Adipocyte (in vitro differentiated cells): ENCODE results near the gene RPL11.

ENCODE experiments used
- DNase-seq: peaks from one replicate; pipeline ENCODE4 v3.0.0-alpha.2; 2015; ENCODE audit warnings: low read depth
- H3K27me3 ChIP-seq: replicated peaks from 2 replicates; pipeline ENCODE4 v1.7.0; 2013; ENCODE audit warnings: mild to moderate bottlenecking, low read length, moderate library complexity; ENCODE audit not compliant: control insufficient read depth, insufficient read depth
- H3K36me3 ChIP-seq: 2 replicates; pipeline ENCODE4 v1.7.0; 2013; ENCODE audit warnings: low read length, mild to moderate bottlenecking, moderate library complexity; ENCODE audit not compliant: control insufficient read depth, insufficient read depth, severe bottlenecking
- H3K4me1 ChIP-seq: 2 replicates; pipeline ENCODE4 v1.7.0; 2013; ENCODE audit warnings: mild to moderate bottlenecking, low read length, moderate library complexity; ENCODE audit not compliant: control insufficient read depth, insufficient read depth
- H3K4me3 ChIP-seq: 2 replicates; pipeline ENCODE4 v1.7.0; 2013; ENCODE audit warnings: mild to moderate bottlenecking, low read length, moderate library complexity
- H3K9ac ChIP-seq: 2 replicates; pipeline ENCODE4 v1.7.0; 2013; ENCODE audit warnings: mild to moderate bottlenecking, low read length, moderate library complexity
- H3K9me3 ChIP-seq: 2 replicates; pipeline ENCODE4 v1.7.0; 2013; ENCODE audit warnings: mild to moderate bottlenecking, low read length, moderate library complexity; ENCODE audit not compliant: control insufficient read depth

Gene RPL11

DNA sequence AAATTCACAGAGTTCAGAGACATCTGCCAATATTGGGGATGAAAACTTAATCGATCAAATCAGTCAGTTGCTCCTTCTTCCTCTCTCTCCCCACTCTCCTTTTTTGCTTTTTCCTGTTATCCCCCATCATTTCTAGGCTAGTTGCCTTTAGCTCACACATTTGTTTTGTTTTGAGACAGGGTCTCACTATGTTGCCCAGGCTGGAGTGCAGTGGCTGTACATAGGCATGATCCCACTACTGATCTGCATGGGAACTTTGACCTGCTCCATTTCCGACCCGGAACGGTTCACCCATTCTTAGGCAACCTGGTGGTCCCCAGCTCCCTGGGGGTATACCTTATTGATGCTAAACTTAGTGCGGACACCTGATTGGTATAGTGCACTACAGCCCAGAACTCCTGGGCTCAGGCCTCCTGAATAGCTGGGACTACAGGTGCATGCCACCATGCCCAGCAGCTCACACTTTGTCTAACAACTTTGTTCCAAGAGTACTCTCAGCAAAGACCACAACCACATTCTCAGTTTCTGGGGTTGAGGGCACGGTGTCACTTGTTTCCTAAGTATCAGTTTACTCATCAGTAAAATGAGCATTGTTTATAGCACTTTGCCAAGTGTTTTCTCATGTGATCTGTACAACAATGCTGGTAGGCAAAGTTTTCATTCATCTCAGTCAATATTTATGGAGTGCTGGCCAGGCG lies 45.0 kb downstream of the RPL11 start:
- Histone ChIP-seq H3K9me3 (no peaks in the 10 kb centered on the region), H3K27me3 (no peaks in the 10 kb centered on the region), H3K4me1 (peaks cover 9% of the 10 kb centered on the region), H3K36me3 (peaks cover 2% of the 10 kb centered on the region), H3K9ac (no peak overlapping the region), H3K4me3 (no peak overlapping the region)
- DNase-seq, result no peak

DNA sequence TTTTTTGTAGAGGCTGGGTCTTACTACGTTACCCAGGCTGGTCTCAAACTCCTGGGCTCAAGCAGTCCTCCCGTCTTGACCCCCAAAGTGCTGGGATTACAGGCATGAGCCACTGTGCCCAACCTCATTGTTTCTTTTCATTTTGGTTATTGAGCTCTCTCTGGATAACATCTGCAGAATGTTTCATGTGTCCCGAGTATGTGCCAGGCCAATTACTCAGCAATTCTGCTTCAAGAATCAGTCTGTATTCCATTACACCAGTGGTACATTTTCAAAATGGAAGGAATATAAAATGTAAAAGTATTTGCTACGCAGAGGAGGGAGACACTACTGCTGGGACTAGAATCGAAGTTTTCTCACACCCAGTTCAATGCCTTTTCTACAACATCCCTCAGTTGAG lies 50.0 kb downstream of the RPL11 start:
- Histone ChIP-seq H3K4me1 (peaks cover 32% of the 10 kb centered on the region), H3K9ac (no peak overlapping the region), H3K9me3 (no peaks in the 10 kb centered on the region)

DNA sequence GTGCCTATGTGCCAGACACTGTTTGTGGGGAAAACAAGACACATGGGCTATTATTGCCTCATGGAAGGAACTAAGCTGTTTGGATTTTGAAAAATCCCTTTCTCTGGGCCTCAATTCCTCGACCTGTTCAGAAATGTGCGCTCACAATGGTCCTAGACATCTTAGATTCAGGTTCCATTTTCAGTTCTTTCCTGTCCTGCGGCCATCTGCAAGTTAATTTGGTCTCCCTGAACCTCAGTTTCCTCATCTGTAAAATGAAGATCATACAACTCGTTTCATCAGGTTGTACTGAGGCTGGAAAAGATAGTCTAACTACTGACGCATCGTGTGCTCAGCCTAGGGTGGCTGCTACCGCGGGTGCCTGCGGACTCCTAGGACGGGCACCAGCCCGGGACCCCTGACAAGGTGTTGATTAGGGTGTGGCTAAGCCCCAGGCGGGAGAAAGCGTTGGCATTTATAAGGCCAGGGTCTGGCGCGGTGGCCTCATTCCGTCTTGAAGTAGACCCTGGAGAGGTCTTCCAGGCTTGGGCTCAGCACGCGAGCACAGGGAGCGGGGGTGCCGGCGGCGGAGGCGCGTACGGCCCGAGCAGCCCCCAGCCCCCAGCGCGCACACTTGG lies 51.2 kb downstream of the RPL11 start:
- no peaks in the 10 kb centered on the region for H3K9me3 ChIP-seq
- no peaks in the 10 kb centered on the region for H3K27me3 ChIP-seq
- H3K9ac ChIP-seq, result peak overlapping the region; percentile 92
- H3K36me3 ChIP-seq, result peaks cover 9% of the 10 kb centered on the region
- H3K4me3 ChIP-seq, result peak overlapping the region; percentile 90
- peaks cover 40% of the 10 kb centered on the region for H3K4me1 ChIP-seq
- peak; percentile 44 for DNase-seq

More for the DNA sequence above, 50.0 kb downstream of the RPL11 start:
- peak; percentile 27 for DNase-seq
- H3K4me3 ChIP-seq, result no peak overlapping the region
- H3K27me3 ChIP-seq, result no peaks in the 10 kb centered on the region
- peaks cover 4% of the 10 kb centered on the region for H3K36me3 ChIP-seq

DNA sequence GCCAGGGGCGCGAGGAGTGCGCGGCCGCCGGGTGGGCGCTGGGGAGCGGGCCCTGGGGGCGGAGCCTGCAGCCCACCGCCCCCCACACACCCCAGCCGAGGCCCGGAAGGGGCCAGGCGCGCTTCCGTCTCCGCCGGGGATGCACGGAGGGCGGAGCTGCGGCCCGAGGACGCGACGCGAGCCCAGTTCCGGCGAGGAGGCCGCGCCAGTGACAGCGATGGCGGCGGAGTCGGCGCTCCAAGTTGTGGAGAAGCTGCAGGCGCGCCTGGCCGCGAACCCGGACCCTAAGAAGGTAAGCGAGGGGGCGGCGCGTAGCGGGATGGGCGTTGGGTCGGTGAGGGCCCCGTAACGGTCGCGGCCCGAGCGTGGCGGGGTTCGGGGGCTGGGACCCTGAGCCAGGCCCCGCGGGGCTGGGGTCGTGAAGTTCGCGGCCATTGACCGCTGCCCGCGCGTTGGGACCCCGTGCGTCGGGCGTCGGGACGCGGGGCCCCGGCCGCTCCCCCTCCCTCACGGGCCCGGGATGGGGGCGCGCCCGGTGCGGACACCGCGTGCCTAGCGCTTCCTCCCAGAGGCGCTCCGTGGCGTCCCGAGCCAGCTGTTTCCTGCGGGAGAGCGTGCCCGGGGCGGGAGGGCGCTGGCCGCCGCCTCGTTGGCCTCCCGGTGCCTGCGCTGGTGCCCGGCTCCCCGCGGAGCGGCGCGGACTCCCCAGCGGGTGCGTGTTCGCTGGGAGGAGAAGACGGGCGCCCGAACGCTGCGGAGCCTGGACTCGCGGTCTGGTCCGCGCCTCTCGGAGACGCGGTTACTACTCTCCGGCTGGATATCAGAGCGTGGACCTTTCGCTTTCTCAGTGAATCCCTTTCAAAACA lies 51.9 kb downstream of the RPL11 start, which contains the start of gene ELOA:
ELOA (plus strand) TSS at position 185 of the 866 bp plus-strand sequence; CDS start at position 218, 33 bp downstream.
- Histone ChIP-seq H3K4me3 (peak within 1 kb of the TSS; percentile 90), H3K27me3 (no peaks in the 10 kb centered on the region), H3K36me3 (peaks cover 9% of the 10 kb centered on the region), H3K4me1 (peaks cover 47% of the 10 kb centered on the region), H3K9ac (peak within 1 kb of the TSS; percentile 92), H3K9me3 (no peaks in the 10 kb centered on the region)
- peak; percentile 85 for DNase-seq

DNA sequence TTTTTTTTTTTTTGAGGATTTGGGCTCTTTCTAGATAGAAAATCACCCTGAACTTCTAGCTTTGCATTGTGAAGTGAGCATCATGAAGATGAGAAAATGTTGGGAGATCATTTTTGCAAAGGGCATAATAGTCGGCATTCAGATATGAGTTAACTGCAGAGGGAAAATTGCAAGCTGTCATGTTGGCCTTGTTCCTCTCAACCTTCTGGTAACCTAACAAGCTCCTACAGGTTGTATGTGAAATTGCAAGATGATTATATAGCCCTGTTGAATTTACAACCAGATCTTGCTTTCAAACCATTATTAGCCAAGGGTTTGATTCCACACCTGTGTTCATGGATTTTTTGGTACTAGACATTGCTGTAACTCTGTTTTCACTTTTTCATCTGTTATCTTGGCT lies 53.9 kb downstream of the RPL11 start:
- peaks cover 58% of the 10 kb centered on the region for H3K4me1 ChIP-seq
- H3K9me3 ChIP-seq, result no peaks in the 10 kb centered on the region
- peak overlapping the region; percentile 90 for H3K4me3 ChIP-seq
- H3K27me3 ChIP-seq, result no peaks in the 10 kb centered on the region
- H3K36me3 ChIP-seq, result peaks cover 24% of the 10 kb centered on the region
- peak; percentile 64 for DNase-seq
- peak overlapping the region; percentile 92 for H3K9ac ChIP-seq
